ENCODE results near the gene EML5.

EML5 gene

GRCh38 chr14:88835661-88836060 is 42.9 kb upstream of the EML5 start:
- peak; percentile 20 to 52 for DNase-seq (ENCODE audit: low read depth in 2 of 2)
- no peak for TF ChIP-seq CTCF (IDR thresholded peaks at IDR 0.05; ENCODE audit: low read depth, low read length)
- H3K4me3 ChIP-seq (replicated peaks in 1 of 2; ENCODE audit: low read depth in 2 of 2, low read length in 2 of 2): no peak overlapping the region

- no peak overlapping the region for H3K4me3 ChIP-seq (replicated peaks in 1 of 2; ENCODE audit: low read depth in 2 of 2, low read length in 2 of 2)
- DNase-seq (ENCODE audit: low read depth in 2 of 2): peak; percentile 27 to 73
- TF ChIP-seq CTCF (IDR thresholded peaks at IDR 0.05; ENCODE audit: low read depth, low read length): no peak
These were observed 42.2 kb upstream of the EML5 start for GRCh38 chr14:88834883-88835431.

- no peak for TF ChIP-seq CTCF (IDR thresholded peaks at IDR 0.05; ENCODE audit: low read depth, low read length)
- H3K4me3 ChIP-seq (replicated peaks in 1 of 2; ENCODE audit: low read depth in 2 of 2, low read length in 2 of 2): no peak overlapping the region
- peak; percentile 75 for DNase-seq (ENCODE audit: low read depth in 2 of 2)
These were observed 38.5 kb upstream of the EML5 start for GRCh38 chr14:88831284-88831683.

- no peak for TF ChIP-seq CTCF (IDR thresholded peaks at IDR 0.05; ENCODE audit: low read depth, low read length)
- DNase-seq (ENCODE audit: low read depth in 2 of 2): no peak
- no peak overlapping the region for H3K4me3 ChIP-seq (replicated peaks in 1 of 2; ENCODE audit: low read depth in 2 of 2, low read length in 2 of 2)
These were observed 37.0 kb upstream of the EML5 start for GRCh38 chr14:88829685-88830302.

- H3K4me3 ChIP-seq (replicated peaks in 1 of 2; ENCODE audit: low read depth in 2 of 2, low read length in 2 of 2): no peak overlapping the region
- no peak for TF ChIP-seq CTCF (IDR thresholded peaks at IDR 0.05; ENCODE audit: low read depth, low read length)
These were observed 36.4 kb upstream of the EML5 start for GRCh38 chr14:88829188-88829587.

GRCh38 chr14:88825503-88825902 is 32.8 kb upstream of the EML5 start:
- no peak for TF ChIP-seq CTCF (IDR thresholded peaks at IDR 0.05; ENCODE audit: low read depth, low read length)
- H3K4me3 ChIP-seq (replicated peaks in 1 of 2; ENCODE audit: low read depth in 2 of 2, low read length in 2 of 2): peak overlapping the region in 1 of 2 donors; percentile 79
- DNase-seq (ENCODE audit: low read depth in 2 of 2): no peak

More at GRCh38 chr14:88829188-88829587, 36.4 kb upstream of the EML5 start:
- DNase-seq (ENCODE audit: low read depth in 2 of 2): no peak

GRCh38 chr14:88825078-88825458 is 32.3 kb upstream of the EML5 start:
- DNase-seq (ENCODE audit: low read depth in 2 of 2): peak; percentile 21 to 25
- H3K4me3 ChIP-seq (replicated peaks in 1 of 2; ENCODE audit: low read depth in 2 of 2, low read length in 2 of 2): peak overlapping the region; percentile 72 to 79
- no peak for TF ChIP-seq CTCF (IDR thresholded peaks at IDR 0.05; ENCODE audit: low read depth, low read length)
